Fibroblast of lung (primary cell): ENCODE results near the gene PDE4D. TPM values are rescaled to one million over a fixed set of nuclear protein-coding genes. Genes with fewer than 3 reads are reported as not detected.

Experiments
- DNase-seq, 2 donors: peaks; one replicate each; pipeline versions ENCODE4 v3.0.0 to v3.0.0-alpha.2; 2010; ENCODE audit warnings: low read depth in 2 of 2
- H2AFZ ChIP-seq: 2 replicates; pipeline ENCODE4 v1.5.1; 2012; ENCODE audit warnings: low read length, control low read depth, inconsistent platforms
- H3K27ac ChIP-seq: 2 replicates; pipeline ENCODE4 v1.5.1; 2011; ENCODE audit warnings: low read length, control low read depth; ENCODE audit not compliant: insufficient read depth
- H3K27me3 ChIP-seq: 2 replicates; pipeline ENCODE4 v1.5.1; 2011; ENCODE audit warnings: mild to moderate bottlenecking, low read length; ENCODE audit not compliant: control insufficient read depth, insufficient read depth
- H3K36me3 ChIP-seq: 2 replicates; pipeline ENCODE4 v1.5.1; 2011; ENCODE audit warnings: low read length; ENCODE audit not compliant: control insufficient read depth, insufficient read depth
- H3K4me1 ChIP-seq: 2 replicates; pipeline ENCODE4 v1.5.1; 2011; ENCODE audit warnings: low read length; ENCODE audit not compliant: control insufficient read depth, insufficient read depth; ENCODE audit errors: extremely low read depth
- H3K4me2 ChIP-seq: 2 replicates; pipeline ENCODE4 v1.5.1; 2011; ENCODE audit warnings: low read length, control low read depth; ENCODE audit not compliant: insufficient read depth; ENCODE audit errors: extremely low read depth
- H3K4me3 ChIP-seq, 4 experiments: fragments of 200-600 bp in 1 of 4; sonication (generic) in 1 of 4; replicated peaks in 1 of 4; 2 replicates each; pipeline ENCODE4 v1.5.1; 2011 to 2016; ENCODE audit warnings: low read length in 4 of 4, low read depth in 3 of 4, mild to moderate bottlenecking in 3 of 4, control low read depth in 2 of 4, inconsistent platforms in 1 of 4, mixed read lengths in 1 of 4; ENCODE audit not compliant: insufficient read depth in 1 of 4; ENCODE audit errors: control extremely low read depth in 1 of 4
- H3K79me2 ChIP-seq: 2 replicates; pipeline ENCODE4 v1.5.1; 2012; ENCODE audit warnings: mild to moderate bottlenecking, low read length, inconsistent platforms; ENCODE audit not compliant: control insufficient read depth, insufficient read depth
- H3K9ac ChIP-seq: 2 replicates; pipeline ENCODE4 v1.5.1; 2011; ENCODE audit warnings: mild to moderate bottlenecking, low read length, control low read depth; ENCODE audit not compliant: insufficient read depth
- H3K9me3 ChIP-seq: 2 replicates; pipeline ENCODE4 v1.5.1; 2012; ENCODE audit warnings: low read depth, low read length; ENCODE audit not compliant: control insufficient read depth, insufficient read depth
- H4K20me1 ChIP-seq: 2 replicates; pipeline ENCODE4 v1.5.1; 2011; ENCODE audit warnings: low read length; ENCODE audit not compliant: control insufficient read depth, insufficient read depth; ENCODE audit errors: extremely low read depth
- CTCF ChIP-seq, 2 donors: IDR thresholded peaks in 1 of 2; conservative IDR thresholded peaks in 1 of 2; 1 replicate in 1 of 2; 2 replicates in 1 of 2; pipeline ENCODE4 v1.5.1; 2011 to 2012; ENCODE audit warnings: low read length in 2 of 2, control low read depth in 1 of 2, inconsistent platforms in 1 of 2, low read depth in 1 of 2, mild to moderate bottlenecking in 1 of 2
- EZH2 ChIP-seq: IDR thresholded peaks from 2 replicates; pipeline ENCODE4 v1.5.1; 2012; ENCODE audit warnings: low read length, control low read depth, mild to moderate bottlenecking; ENCODE audit errors: missing control alignments
- polyA plus RNA-seq, 2 donors: library from polyadenylated mRNA; depleted of rRNA in 1 of 2; stranded (reverse) in 1 of 2; unstranded in 1 of 2; fragments of >200 nt; gene quantifications; 2 replicates each; pipeline ENCODE4 v1.2.1, GENCODE V29; 2011 to 2012; ENCODE audit warnings: missing spikeins in 1 of 2
- total RNA-seq: library from RNA; depleted of rRNA; stranded (reverse); fragments of >200 nt; gene quantifications from 2 replicates; pipeline ENCODE4 v1.2.1, GENCODE V29; 2014

Gene PDE4D
- total and polyA plus RNA-seq, 2 donors (not counting 1 experiment from before 2014, with no cell fraction given), result 2.1 to 8.3 TPM

DNA sequence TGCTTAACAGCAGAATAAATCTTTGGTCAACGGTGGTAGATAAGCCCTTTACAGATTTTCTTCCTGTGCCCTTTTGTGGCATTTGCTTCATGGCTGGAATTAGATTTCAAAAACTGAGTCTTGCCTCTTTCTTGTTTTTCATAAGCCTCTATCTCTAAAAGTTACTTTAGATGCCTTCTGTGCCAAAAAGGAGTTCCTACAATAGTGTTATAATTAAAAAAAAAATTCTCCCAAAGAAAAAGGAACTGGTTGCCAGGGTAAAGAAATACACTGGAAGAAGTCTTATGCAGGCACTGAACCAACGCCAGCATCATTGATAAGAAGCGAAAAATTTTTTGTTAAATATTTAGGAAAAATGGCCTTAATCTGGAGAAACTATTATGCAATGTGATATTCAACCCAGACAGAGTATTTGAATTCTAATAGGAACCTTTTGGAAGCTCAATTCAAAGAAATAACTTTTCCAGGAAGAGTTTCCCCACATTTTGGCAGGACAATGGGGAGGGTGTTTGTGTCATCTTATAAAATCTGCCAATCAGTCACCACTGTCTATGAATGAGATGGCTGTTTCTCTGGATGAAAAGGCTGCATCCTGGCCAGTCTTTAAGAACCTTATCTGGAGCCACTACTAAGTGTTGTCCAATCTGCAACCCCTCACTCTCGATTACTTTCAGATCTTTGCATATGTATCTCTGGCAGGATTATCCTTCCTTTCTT lies 608.1 kb downstream of the PDE4D start:
- no peaks in the 10 kb centered on the region for H3K9me3 ChIP-seq
- H3K4me2 ChIP-seq, result no peak overlapping the region
- no peaks in the 10 kb centered on the region for H3K36me3 ChIP-seq
- no peaks in the 10 kb centered on the region for H3K4me1 ChIP-seq
- no peaks in the 10 kb centered on the region for H4K20me1 ChIP-seq
- H3K9ac ChIP-seq, result no peak overlapping the region
- no peak overlapping the region for H2AFZ ChIP-seq
- TF ChIP-seq EZH2 (no peak), CTCF (conservative IDR thresholded peaks at IDR 0.05 in 1 of 2, IDR thresholded peaks at IDR 0.05 in 1 of 2; ENCODE audit: low read depth in 1 of 2, low read length in 2 of 2) (no peak)
- H3K27ac ChIP-seq, result no peak overlapping the region
- no peaks in the 10 kb centered on the region for H3K27me3 ChIP-seq
- H3K4me3 ChIP-seq, result no peak overlapping the region
- no peak for DNase-seq
- H3K79me2 ChIP-seq, result no peaks in the 10 kb centered on the region

- H3K36me3 ChIP-seq, result no peaks in the 10 kb centered on the region
- no peak overlapping the region for H3K4me2 ChIP-seq
- no peaks in the 10 kb centered on the region for H3K79me2 ChIP-seq
- DNase-seq, result no peak
- no peak overlapping the region for H3K4me3 ChIP-seq
- H3K4me1 ChIP-seq, result no peaks in the 10 kb centered on the region
- no peaks in the 10 kb centered on the region for H3K9me3 ChIP-seq
- H3K27ac ChIP-seq, result no peak overlapping the region
- TF ChIP-seq CTCF (conservative IDR thresholded peaks at IDR 0.05 in 1 of 2, IDR thresholded peaks at IDR 0.05 in 1 of 2; ENCODE audit: low read depth in 1 of 2, low read length in 2 of 2) (no peak), EZH2 (no peak)
- no peak overlapping the region for H3K9ac ChIP-seq
- no peaks in the 10 kb centered on the region for H4K20me1 ChIP-seq
- no peaks in the 10 kb centered on the region for H3K27me3 ChIP-seq
- H2AFZ ChIP-seq, result no peak overlapping the region
Measured at GRCh38 chr5:59282726-59283125, 610.8 kb downstream of the PDE4D start.

GRCh38 chr5:59279979-59280378 lies 613.5 kb downstream of the PDE4D start:
- H3K27ac ChIP-seq, result no peak overlapping the region
- no peak overlapping the region for H3K9ac ChIP-seq
- H4K20me1 ChIP-seq, result no peaks in the 10 kb centered on the region
- no peak overlapping the region for H2AFZ ChIP-seq
- H3K4me2 ChIP-seq, result no peak overlapping the region
- no peak overlapping the region for H3K4me3 ChIP-seq
- no peak for TF ChIP-seq EZH2
- TF ChIP-seq CTCF (conservative IDR thresholded peaks at IDR 0.05 in 1 of 2, IDR thresholded peaks at IDR 0.05 in 1 of 2; ENCODE audit: low read depth in 1 of 2, low read length in 2 of 2), result no peak
- H3K27me3 ChIP-seq, result no peaks in the 10 kb centered on the region
- H3K79me2 ChIP-seq, result no peaks in the 10 kb centered on the region
- no peak for DNase-seq
- no peaks in the 10 kb centered on the region for H3K9me3 ChIP-seq
- H3K36me3 ChIP-seq, result no peaks in the 10 kb centered on the region
- no peaks in the 10 kb centered on the region for H3K4me1 ChIP-seq
